Inflammatory macrophage treated with lipopolysaccharide for 4 hours (primary cell): ENCODE results near the gene C12orf60.
A peak's percentile ranks its signal among the peaks of the same experiment; 100 is the strongest.

Source experiments
- DNase-seq: peaks from one replicate; pipeline ENCODE4 v3.0.0-alpha.2; 2020

Gene C12orf60

GRCh38 chr12:14777271-14777670, 26.2 kb upstream of the C12orf60 start:
- DNase-seq, result no peak

GRCh38 chr12:14779834-14780233, 23.6 kb upstream of the C12orf60 start:
- no peak for DNase-seq

- DNase-seq, result no peak
Measured at GRCh38 chr12:14780859-14781258, 22.6 kb upstream of the C12orf60 start.

- DNase-seq, result no peak
Measured at GRCh38 chr12:14781563-14781962, 21.9 kb upstream of the C12orf60 start.

- DNase-seq, result no peak
Measured at GRCh38 chr12:14782756-14783155, 20.7 kb upstream of the C12orf60 start.

GRCh38 chr12:14784471-14784870, 19.0 kb upstream of the C12orf60 start:
- no peak for DNase-seq

GRCh38 chr12:14785568-14785967, 17.9 kb upstream of the C12orf60 start:
- no peak for DNase-seq

GRCh38 chr12:14795028-14795448, 8.4 kb upstream of the C12orf60 start:
- DNase-seq, result peak; percentile 49

GRCh38 chr12:14802247-14802646, 1.2 kb upstream of the C12orf60 start:
- DNase-seq, result no peak

- no peak for DNase-seq
Measured at GRCh38 chr12:14802721-14803010, 804 bp upstream of the C12orf60 start.

GRCh38 chr12:14803830-14804160, 325 bp downstream of the C12orf60 start:
- DNase-seq, result no peak

- DNase-seq, result no peak
Measured at GRCh38 chr12:14810167-14810952, 6.9 kb downstream of the C12orf60 start.

GRCh38 chr12:14810953-14811483, 7.5 kb downstream of the C12orf60 start:
- DNase-seq, result no peak

GRCh38 chr12:14811486-14811885, 8.0 kb downstream of the C12orf60 start:
- no peak for DNase-seq

- DNase-seq, result no peak
Measured at GRCh38 chr12:14814014-14814413, 10.5 kb downstream of the C12orf60 start, which contains the start of gene SMCO3. Gene SMCO3 (minus strand): TSS chr12:14814182. CDS start chr12:14806680, 7,502 bp downstream.

- no peak for DNase-seq
Measured at GRCh38 chr12:14824012-14824634, 20.7 kb downstream of the C12orf60 start.

GRCh38 chr12:14825256-14825655, 21.8 kb downstream of the C12orf60 start:
- no peak for DNase-seq

GRCh38 chr12:14826491-14826890, 23.0 kb downstream of the C12orf60 start:
- no peak for DNase-seq

GRCh38 chr12:14827043-14827442, 23.6 kb downstream of the C12orf60 start:
- DNase-seq, result no peak

- peak; percentile 14 for DNase-seq
Measured at GRCh38 chr12:14828892-14829291, 25.4 kb downstream of the C12orf60 start.

- DNase-seq, result no peak
Measured at GRCh38 chr12:14833336-14833735, 29.9 kb downstream of the C12orf60 start.

- DNase-seq, result no peak
Measured at GRCh38 chr12:14833952-14834351, 30.5 kb downstream of the C12orf60 start.

GRCh38 chr12:14834509-14834908, 31.0 kb downstream of the C12orf60 start:
- no peak for DNase-seq
